HEK293 (cell line): Measurements from ENCODE around the gene CD300E.
A peak's percentile ranks its signal among the peaks of the same experiment; 100 is the strongest.

Source experiments
- CTCF ChIA-PET: fragments of 350-600 bp; formaldehyde crosslinking; extraction: SDS; loops from one replicate; lab custom pipeline; 2021; ENCODE audit warnings: antibody characterized with exemption; lab: Yijun Ruan, JAX
- POLR2A ChIA-PET: fragments of 300-600 bp; formaldehyde crosslinking; extraction: SDS; loops from one replicate; lab custom pipeline; 2020; ENCODE audit warnings: antibody characterized with exemption, inconsistent platforms; lab: Yijun Ruan, JAX
- H3K27ac ChIP-seq: fragments of 200-500 bp; sonication (Bioruptor generic); 2 replicates; pipeline ENCODE4 v1.5.1; 2014; ENCODE audit warnings: low read depth, low read length, control low read depth, inconsistent platforms; ENCODE audit errors: extremely low read depth
- H3K36me3 ChIP-seq, 2 experiments: fragments of 200-500 bp in 1 of 2; sonication (Bioruptor generic) in 1 of 2; 1 replicate in 1 of 2; 2 replicates in 1 of 2; pipeline ENCODE4 v1.5.1; 2014 to 2017; ENCODE audit warnings: inconsistent platforms in 2 of 2, low read length in 2 of 2; ENCODE audit not compliant: control insufficient read depth in 2 of 2, insufficient read depth in 1 of 2
- H3K4me1 ChIP-seq: fragments of 200-500 bp; sonication (Bioruptor generic); 2 replicates; pipeline ENCODE4 v1.5.1; 2014; ENCODE audit warnings: mild to moderate bottlenecking, low read length, inconsistent platforms; ENCODE audit not compliant: control insufficient read depth, insufficient read depth
- H3K4me3 ChIP-seq: 2 replicates; pipeline ENCODE4 v1.5.1; 2011; ENCODE audit warnings: low read depth, mild to moderate bottlenecking, control low read depth, low read length, moderate library complexity
- H3K9me3 ChIP-seq: fragments of 200-500 bp; sonication (Bioruptor generic); 2 replicates; pipeline ENCODE4 v1.5.1; 2014; ENCODE audit warnings: low read depth, low read length, inconsistent platforms; ENCODE audit not compliant: control insufficient read depth, insufficient read depth
- YY1 ChIP-seq: fragments of 450-650 bp; formaldehyde crosslinking; IDR thresholded peaks from 2 replicates; pipeline ENCODE4 v1.5.1; 2018; ENCODE audit warnings: missing biosample characterization, missing genetic modification characterization
- ZEB2 ChIP-seq: fragments of 450-650 bp; formaldehyde crosslinking; IDR thresholded peaks from 2 replicates; pipeline ENCODE4 v1.5.1; 2016; ENCODE audit warnings: missing biosample characterization, missing genetic modification characterization
- ZFP69B ChIP-seq: fragments of 450-650 bp; formaldehyde crosslinking; IDR thresholded peaks from 2 replicates; pipeline ENCODE4 v1.5.1; 2016; ENCODE audit warnings: missing biosample characterization, missing genetic modification characterization
- ZNF146 ChIP-seq: fragments of 450-650 bp; formaldehyde crosslinking; IDR thresholded peaks from 2 replicates; pipeline ENCODE4 v1.5.1; 2016; ENCODE audit warnings: missing biosample characterization, missing genetic modification characterization
- ZNF23 ChIP-seq: fragments of 450-650 bp; formaldehyde crosslinking; IDR thresholded peaks from 2 replicates; pipeline ENCODE4 v1.5.1; 2016; ENCODE audit warnings: missing biosample characterization, missing genetic modification characterization, borderline replicate concordance
- ZNF239 ChIP-seq: fragments of 450-650 bp; formaldehyde crosslinking; IDR thresholded peaks from 2 replicates; pipeline ENCODE4 v1.5.1; 2016; ENCODE audit warnings: missing biosample characterization, missing genetic modification characterization
- ZNF248 ChIP-seq: fragments of 450-650 bp; formaldehyde crosslinking; IDR thresholded peaks from 2 replicates; pipeline ENCODE4 v1.5.1; 2017; ENCODE audit warnings: missing biosample characterization, missing genetic modification characterization
- ZNF354C ChIP-seq: fragments of 450-650 bp; formaldehyde crosslinking; IDR thresholded peaks from 2 replicates; pipeline ENCODE4 v1.5.1; 2016; ENCODE audit warnings: missing biosample characterization, missing genetic modification characterization, low read depth, borderline replicate concordance
- ZNF544 ChIP-seq: fragments of 450-650 bp; formaldehyde crosslinking; IDR thresholded peaks from 2 replicates; pipeline ENCODE4 v1.5.0; 2017; ENCODE audit warnings: missing biosample characterization, missing genetic modification characterization
- ZNF548 ChIP-seq: fragments of 450-650 bp; formaldehyde crosslinking; IDR thresholded peaks from 2 replicates; pipeline ENCODE4 v1.5.1; 2016; ENCODE audit warnings: missing biosample characterization, missing genetic modification characterization
- ZNF561 ChIP-seq: fragments of 450-650 bp; IDR thresholded peaks from 2 replicates; pipeline ENCODE4 v1.5.1; 2018; ENCODE audit warnings: missing biosample characterization, missing genetic modification characterization, borderline replicate concordance
- ZNF654 ChIP-seq: fragments of 450-650 bp; formaldehyde crosslinking; IDR thresholded peaks from 2 replicates; pipeline ENCODE4 v1.5.1; 2016; ENCODE audit warnings: low read depth, missing biosample characterization, missing genetic modification characterization
- ZNF670 ChIP-seq: fragments of 450-650 bp; formaldehyde crosslinking; IDR thresholded peaks from 2 replicates; pipeline ENCODE4 v1.5.1; 2016; ENCODE audit warnings: missing biosample characterization, missing genetic modification characterization, low read depth
- ZNF768 ChIP-seq: fragments of 450-650 bp; formaldehyde crosslinking; IDR thresholded peaks from 2 replicates; pipeline ENCODE4 v1.5.1; 2018; ENCODE audit warnings: missing biosample characterization, mild to moderate bottlenecking, missing genetic modification characterization
- ZNF791 ChIP-seq: fragments of 450-650 bp; formaldehyde crosslinking; IDR thresholded peaks from 2 replicates; pipeline ENCODE4 v1.5.1; 2016; ENCODE audit warnings: missing biosample characterization, missing genetic modification characterization
- TF ChIP-seq, protein P1 (sequence below): fragments of 450-650 bp; formaldehyde crosslinking; IDR thresholded peaks from 2 replicates; pipeline ENCODE4 v1.5.1; 2016; ENCODE audit warnings: missing biosample characterization, missing genetic modification characterization
- TF ChIP-seq, protein P2 (sequence below): fragments of 450-650 bp; formaldehyde crosslinking; IDR thresholded peaks from 2 replicates; pipeline ENCODE4 v1.5.1; 2016; ENCODE audit warnings: missing biosample characterization, missing genetic modification characterization
- TF ChIP-seq, protein P3 (sequence below): fragments of 450-650 bp; formaldehyde crosslinking; IDR thresholded peaks from 2 replicates; pipeline ENCODE4 v1.5.1; 2017; ENCODE audit warnings: missing biosample characterization, mild to moderate bottlenecking, missing genetic modification characterization, moderate library complexity
- TF ChIP-seq, protein P4 (sequence below): fragments of 450-650 bp; formaldehyde crosslinking; IDR thresholded peaks from 2 replicates; pipeline ENCODE4 v1.5.1; 2016; ENCODE audit warnings: missing biosample characterization, missing genetic modification characterization
- TF ChIP-seq, protein P5 (sequence below): fragments of 450-650 bp; formaldehyde crosslinking; IDR thresholded peaks from 2 replicates; pipeline ENCODE4 v1.5.1; 2016; ENCODE audit warnings: missing biosample characterization, missing genetic modification characterization

CD300E gene

DNA sequence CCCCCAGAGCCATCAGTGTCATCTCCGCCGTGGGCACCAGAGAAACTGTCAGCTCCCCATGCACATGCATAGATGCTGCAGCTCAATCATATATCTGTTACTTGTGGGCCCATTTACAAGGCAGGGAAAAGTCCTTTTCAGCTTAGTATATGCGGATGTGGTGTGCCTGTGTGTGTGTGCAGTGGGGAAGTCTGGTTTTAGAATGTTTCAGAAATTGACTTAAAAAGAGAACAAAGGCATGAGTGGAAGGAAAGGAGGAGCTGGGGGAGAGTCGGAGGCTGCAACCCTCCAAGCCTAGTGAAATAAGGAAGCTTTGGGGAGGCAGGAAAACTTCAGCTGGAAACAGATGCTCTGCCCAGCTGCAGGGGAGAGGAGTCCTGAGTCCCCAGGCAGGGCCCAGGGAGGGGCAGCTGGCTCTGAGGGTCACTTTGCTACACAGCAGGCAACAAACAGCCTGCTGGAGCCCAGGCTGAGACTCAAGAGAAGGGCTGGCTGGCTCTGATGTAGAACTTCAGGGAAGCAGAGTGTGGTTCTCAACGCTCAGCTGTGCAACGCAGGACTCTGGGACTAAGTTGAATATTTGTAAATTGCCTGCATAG, 20.4 kb downstream of the CD300E start:
- TF ChIP-seq ZNF561 (no peak), ZNF548 (no peak), ZNF23 (tag by site-specific recombination) (no peak), ZNF670 (tag by site-specific recombination) (no peak), ZNF146 (no peak), ZNF791 (tag by site-specific recombination) (no peak), ZNF354C (no peak), ZEB2 (tag by site-specific recombination) (no peak), ZNF768 (no peak), ZNF239 (tag by site-specific recombination) (no peak), ZNF248 (tag by site-specific recombination) (no peak)
- TF ChIP-seq, protein P1, sequence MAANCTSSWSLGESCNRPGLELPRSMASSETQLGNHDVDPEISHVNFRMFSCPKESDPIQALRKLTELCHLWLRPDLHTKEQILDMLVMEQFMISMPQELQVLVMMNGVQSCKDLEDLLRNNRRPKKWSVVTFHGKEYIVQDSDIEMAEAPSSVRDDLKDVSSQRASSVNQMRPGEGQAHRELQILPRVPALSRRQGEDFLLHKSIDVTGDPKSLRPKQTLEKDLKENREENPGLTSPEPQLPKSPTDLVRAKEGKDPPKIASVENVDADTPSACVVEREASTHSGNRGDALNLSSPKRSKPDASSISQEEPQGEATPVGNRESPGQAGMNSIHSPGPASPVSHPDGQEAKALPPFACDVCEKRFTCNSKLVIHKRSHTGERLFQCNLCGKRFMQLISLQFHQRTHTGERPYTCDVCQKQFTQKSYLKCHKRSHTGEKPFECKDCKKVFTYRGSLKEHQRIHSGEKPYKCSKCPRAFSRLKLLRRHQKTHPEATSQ (tag by site-specific recombination): no peak
- TF ChIP-seq, protein P2, sequence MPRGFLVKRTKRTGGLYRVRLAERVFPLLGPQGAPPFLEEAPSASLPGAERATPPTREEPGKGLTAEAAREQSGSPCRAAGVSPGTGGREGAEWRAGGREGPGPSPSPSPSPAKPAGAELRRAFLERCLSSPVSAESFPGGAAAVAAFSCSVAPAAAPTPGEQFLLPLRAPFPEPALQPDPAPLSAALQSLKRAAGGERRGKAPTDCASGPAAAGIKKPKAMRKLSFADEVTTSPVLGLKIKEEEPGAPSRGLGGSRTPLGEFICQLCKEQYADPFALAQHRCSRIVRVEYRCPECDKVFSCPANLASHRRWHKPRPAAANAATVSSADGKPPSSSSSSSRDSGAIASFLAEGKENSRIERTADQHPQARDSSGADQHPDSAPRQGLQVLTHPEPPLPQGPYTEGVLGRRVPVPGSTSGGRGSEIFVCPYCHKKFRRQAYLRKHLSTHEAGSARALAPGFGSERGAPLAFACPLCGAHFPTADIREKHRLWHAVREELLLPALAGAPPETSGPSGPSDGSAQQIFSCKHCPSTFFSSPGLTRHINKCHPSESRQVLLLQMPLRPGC: no peak
- CTCF ChIA-PET: interaction anchor here (0.6 to 2.6 kb wide), 17 partner anchors 10 to 704 kb away, joined by 3 to 14 read pairs (median 3); partner anchors contain the start of genes CD300LD and GPR142
- no peak overlapping the region for H3K4me3 ChIP-seq
- H3K4me1 ChIP-seq: no peaks in the 10 kb centered on the region
- POLR2A ChIA-PET: no interaction called here
- no peak overlapping the region for H3K27ac ChIP-seq
- no peaks in the 10 kb centered on the region for H3K36me3 ChIP-seq
- H3K9me3 ChIP-seq: no peaks in the 10 kb centered on the region

DNA sequence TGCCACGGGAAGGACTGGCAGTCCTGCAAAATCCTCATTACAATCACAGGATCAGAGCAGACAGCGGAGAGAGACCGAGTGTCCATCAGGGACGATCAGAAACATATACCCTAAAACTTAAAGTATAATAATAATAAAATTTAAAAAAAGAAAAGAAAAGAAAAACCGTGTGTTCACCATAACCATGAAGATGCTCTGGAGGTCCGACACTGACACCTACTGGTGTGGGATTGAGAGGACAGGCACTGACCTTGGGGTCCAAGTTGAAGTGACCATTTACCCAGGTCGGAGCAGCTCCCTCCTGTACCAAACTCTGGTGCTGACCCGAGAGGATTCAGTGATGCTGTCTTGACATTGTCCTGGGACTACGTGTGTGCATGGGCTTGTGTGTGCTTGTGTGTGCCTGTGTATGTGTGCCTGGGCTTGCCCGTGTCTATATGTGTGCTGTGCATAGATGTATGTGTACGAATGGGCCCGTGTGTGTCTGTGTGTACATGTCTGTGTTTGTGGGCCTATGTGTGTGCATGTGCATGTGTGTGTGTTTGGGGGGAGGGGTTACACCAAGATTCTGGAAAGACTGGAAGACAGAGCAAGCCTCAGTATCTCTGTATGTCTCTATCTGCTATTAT, 21.5 kb downstream of the CD300E start:
- Histone ChIP-seq H3K4me1 (no peaks in the 10 kb centered on the region), H3K9me3 (no peaks in the 10 kb centered on the region), H3K27ac (no peak overlapping the region), H3K36me3 (no peaks in the 10 kb centered on the region), H3K4me3 (no peak overlapping the region)
- CTCF ChIA-PET: interaction anchor here (0.6 to 2.6 kb wide), 12 partner anchors 8 to 438 kb away, joined by 3 to 14 read pairs (median 4); partner anchors contain the start of gene CD300LD
- POLR2A ChIA-PET: no interaction called here
- TF ChIP-seq ZNF544 (tag by site-specific recombination): no peak
- TF ChIP-seq ZNF561: no peak
- TF ChIP-seq, protein P3, sequence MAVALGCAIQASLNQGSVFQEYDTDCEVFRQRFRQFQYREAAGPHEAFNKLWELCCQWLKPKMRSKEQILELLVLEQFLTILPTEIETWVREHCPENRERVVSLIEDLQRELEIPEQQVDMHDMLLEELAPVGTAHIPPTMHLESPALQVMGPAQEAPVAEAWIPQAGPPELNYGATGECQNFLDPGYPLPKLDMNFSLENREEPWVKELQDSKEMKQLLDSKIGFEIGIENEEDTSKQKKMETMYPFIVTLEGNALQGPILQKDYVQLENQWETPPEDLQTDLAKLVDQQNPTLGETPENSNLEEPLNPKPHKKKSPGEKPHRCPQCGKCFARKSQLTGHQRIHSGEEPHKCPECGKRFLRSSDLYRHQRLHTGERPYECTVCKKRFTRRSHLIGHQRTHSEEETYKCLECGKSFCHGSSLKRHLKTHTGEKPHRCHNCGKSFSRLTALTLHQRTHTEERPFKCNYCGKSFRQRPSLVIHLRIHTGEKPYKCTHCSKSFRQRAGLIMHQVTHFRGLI: no peak
- TF ChIP-seq, protein P4, sequence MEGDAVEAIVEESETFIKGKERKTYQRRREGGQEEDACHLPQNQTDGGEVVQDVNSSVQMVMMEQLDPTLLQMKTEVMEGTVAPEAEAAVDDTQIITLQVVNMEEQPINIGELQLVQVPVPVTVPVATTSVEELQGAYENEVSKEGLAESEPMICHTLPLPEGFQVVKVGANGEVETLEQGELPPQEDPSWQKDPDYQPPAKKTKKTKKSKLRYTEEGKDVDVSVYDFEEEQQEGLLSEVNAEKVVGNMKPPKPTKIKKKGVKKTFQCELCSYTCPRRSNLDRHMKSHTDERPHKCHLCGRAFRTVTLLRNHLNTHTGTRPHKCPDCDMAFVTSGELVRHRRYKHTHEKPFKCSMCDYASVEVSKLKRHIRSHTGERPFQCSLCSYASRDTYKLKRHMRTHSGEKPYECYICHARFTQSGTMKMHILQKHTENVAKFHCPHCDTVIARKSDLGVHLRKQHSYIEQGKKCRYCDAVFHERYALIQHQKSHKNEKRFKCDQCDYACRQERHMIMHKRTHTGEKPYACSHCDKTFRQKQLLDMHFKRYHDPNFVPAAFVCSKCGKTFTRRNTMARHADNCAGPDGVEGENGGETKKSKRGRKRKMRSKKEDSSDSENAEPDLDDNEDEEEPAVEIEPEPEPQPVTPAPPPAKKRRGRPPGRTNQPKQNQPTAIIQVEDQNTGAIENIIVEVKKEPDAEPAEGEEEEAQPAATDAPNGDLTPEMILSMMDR (tag by site-specific recombination): peak; percentile 48
- no peak for TF ChIP-seq ZNF791 (tag by site-specific recombination)
- peak; percentile 83 for TF ChIP-seq ZNF654
- no peak for TF ChIP-seq ZFP69B (tag by site-specific recombination)
- no peak for TF ChIP-seq YY1
- TF ChIP-seq, protein P5, sequence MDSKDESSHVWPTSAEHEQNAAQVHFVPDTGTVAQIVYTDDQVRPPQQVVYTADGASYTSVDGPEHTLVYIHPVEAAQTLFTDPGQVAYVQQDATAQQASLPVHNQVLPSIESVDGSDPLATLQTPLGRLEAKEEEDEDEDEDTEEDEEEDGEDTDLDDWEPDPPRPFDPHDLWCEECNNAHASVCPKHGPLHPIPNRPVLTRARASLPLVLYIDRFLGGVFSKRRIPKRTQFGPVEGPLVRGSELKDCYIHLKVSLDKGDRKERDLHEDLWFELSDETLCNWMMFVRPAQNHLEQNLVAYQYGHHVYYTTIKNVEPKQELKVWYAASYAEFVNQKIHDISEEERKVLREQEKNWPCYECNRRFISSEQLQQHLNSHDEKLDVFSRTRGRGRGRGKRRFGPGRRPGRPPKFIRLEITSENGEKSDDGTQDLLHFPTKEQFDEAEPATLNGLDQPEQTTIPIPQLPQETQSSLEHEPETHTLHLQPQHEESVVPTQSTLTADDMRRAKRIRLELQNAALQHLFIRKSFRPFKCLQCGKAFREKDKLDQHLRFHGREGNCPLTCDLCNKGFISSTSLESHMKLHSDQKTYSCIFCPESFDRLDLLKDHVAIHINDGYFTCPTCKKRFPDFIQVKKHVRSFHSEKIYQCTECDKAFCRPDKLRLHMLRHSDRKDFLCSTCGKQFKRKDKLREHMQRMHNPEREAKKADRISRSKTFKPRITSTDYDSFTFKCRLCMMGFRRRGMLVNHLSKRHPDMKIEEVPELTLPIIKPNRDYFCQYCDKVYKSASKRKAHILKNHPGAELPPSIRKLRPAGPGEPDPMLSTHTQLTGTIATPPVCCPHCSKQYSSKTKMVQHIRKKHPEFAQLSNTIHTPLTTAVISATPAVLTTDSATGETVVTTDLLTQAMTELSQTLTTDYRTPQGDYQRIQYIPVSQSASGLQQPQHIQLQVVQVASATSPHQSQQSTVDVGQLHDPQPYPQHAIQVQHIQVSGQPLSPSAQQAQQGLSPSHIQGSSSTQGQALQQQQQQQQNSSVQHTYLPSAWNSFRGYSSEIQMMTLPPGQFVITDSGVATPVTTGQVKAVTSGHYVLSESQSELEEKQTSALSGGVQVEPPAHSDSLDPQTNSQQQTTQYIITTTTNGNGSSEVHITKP (tag by site-specific recombination): no peak
